SU-DHL-6 (cell line): ENCODE results near the gene INPP4B.

Experiments used
- EZH2phosphoT487 ChIP-seq: fragments of 200-600 bp; sonication (generic), shearing (Covaris generic); conservative IDR thresholded peaks from 2 replicates; pipeline ENCODE4 v1.6.1; 2018; ENCODE audit warnings: mild to moderate bottlenecking, antibody characterized with exemption, low read length, moderate library complexity, mixed read lengths
- TF ChIP-seq, protein P1 (sequence below): fragments of 200-600 bp; sonication (generic); IDR thresholded peaks from one replicate; pipeline ENCODE4 v1.5.1; 2017; ENCODE audit warnings: antibody characterized with exemption, mild to moderate bottlenecking, low read length, moderate library complexity; ENCODE audit not compliant: insufficient read depth, poor library complexity, severe bottlenecking

- TF ChIP-seq, protein P1, sequence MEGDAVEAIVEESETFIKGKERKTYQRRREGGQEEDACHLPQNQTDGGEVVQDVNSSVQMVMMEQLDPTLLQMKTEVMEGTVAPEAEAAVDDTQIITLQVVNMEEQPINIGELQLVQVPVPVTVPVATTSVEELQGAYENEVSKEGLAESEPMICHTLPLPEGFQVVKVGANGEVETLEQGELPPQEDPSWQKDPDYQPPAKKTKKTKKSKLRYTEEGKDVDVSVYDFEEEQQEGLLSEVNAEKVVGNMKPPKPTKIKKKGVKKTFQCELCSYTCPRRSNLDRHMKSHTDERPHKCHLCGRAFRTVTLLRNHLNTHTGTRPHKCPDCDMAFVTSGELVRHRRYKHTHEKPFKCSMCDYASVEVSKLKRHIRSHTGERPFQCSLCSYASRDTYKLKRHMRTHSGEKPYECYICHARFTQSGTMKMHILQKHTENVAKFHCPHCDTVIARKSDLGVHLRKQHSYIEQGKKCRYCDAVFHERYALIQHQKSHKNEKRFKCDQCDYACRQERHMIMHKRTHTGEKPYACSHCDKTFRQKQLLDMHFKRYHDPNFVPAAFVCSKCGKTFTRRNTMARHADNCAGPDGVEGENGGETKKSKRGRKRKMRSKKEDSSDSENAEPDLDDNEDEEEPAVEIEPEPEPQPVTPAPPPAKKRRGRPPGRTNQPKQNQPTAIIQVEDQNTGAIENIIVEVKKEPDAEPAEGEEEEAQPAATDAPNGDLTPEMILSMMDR, result no peak
- no peak for TF ChIP-seq EZH2phosphoT487
Observed at GRCh38 chr4:142845293-142846107, 601 bp downstream of the INPP4B start.
